ENCODE data around the gene SLC4A3.

SLC4A3 gene

GRCh38 chr2:219614076-219614860 is 13.2 kb upstream of the SLC4A3 start:
- no peak for DNase-seq

- no peak for DNase-seq
Observed at GRCh38 chr2:219615036-219615435, 12.4 kb upstream of the SLC4A3 start.

- DNase-seq, result no peak
Observed at GRCh38 chr2:219615894-219616293, 11.5 kb upstream of the SLC4A3 start.

GRCh38 chr2:219616550-219616949 is 10.9 kb upstream of the SLC4A3 start:
- DNase-seq, result no peak

- no peak for DNase-seq
Observed at GRCh38 chr2:219618733-219619122, 8.7 kb upstream of the SLC4A3 start.

- no peak for DNase-seq
Observed at GRCh38 chr2:219619235-219619634, 8.2 kb upstream of the SLC4A3 start.

GRCh38 chr2:219620546-219620945 is 6.9 kb upstream of the SLC4A3 start:
- no peak for DNase-seq

GRCh38 chr2:219621935-219622334 is 5.5 kb upstream of the SLC4A3 start:
- DNase-seq, result no peak

GRCh38 chr2:219622472-219622871 is 5.0 kb upstream of the SLC4A3 start:
- DNase-seq, result no peak

- DNase-seq, result no peak
Observed at GRCh38 chr2:219624565-219624964, 2.9 kb upstream of the SLC4A3 start.

- DNase-seq, result no peak
Observed at GRCh38 chr2:219625179-219625578, 2.3 kb upstream of the SLC4A3 start.

- no peak for DNase-seq
Observed at GRCh38 chr2:219626540-219626939, 890 bp upstream of the SLC4A3 start.

GRCh38 chr2:219628235-219628985 is 980 bp downstream of the SLC4A3 start:
- no peak for DNase-seq

- DNase-seq, result no peak
Observed at GRCh38 chr2:219628986-219629901, 1.8 kb downstream of the SLC4A3 start.

- no peak for DNase-seq
Observed at GRCh38 chr2:219629976-219630695, 2.7 kb downstream of the SLC4A3 start.

- DNase-seq, result no peak
Observed at GRCh38 chr2:219630770-219631405, 3.5 kb downstream of the SLC4A3 start.

- no peak for DNase-seq
Observed at GRCh38 chr2:219631406-219631891, 4.0 kb downstream of the SLC4A3 start.

GRCh38 chr2:219631904-219632759 is 4.7 kb downstream of the SLC4A3 start:
- no peak for DNase-seq

- no peak for DNase-seq
Observed at GRCh38 chr2:219632760-219633105, 5.3 kb downstream of the SLC4A3 start.

GRCh38 chr2:219633276-219634065 is 6.0 kb downstream of the SLC4A3 start:
- DNase-seq, result no peak

Data from stimulated activated CD4-positive, alpha-beta T cell treated with anti-CD3 and anti-CD28 coated beads, Interleukin-4, amount 100 ng/mL, for 1 hour (primary cell).